SU-DHL-6 (cell line): ENCODE data around the gene DGKB.

Experiments
- H2AFZ ChIP-seq: fragments of 200-600 bp; sonication (generic); 2 replicates; pipeline ENCODE4 v1.6.1; 2014; ENCODE audit warnings: low read depth, mild to moderate bottlenecking, moderate library complexity, mixed read lengths, antibody characterized with exemption, low read length; ENCODE audit not compliant: severe bottlenecking
- H3F3A ChIP-seq: fragments of 200-600 bp; shearing (Covaris generic); 2 replicates; pipeline ENCODE4 v1.6.0; 2016; ENCODE audit warnings: antibody characterized with exemption, mild to moderate bottlenecking; ENCODE audit not compliant: insufficient read depth
- H3K27ac ChIP-seq: fragments of 200-600 bp; sonication (generic); 2 replicates; pipeline ENCODE4 v1.5.1; 2016; ENCODE audit warnings: low read depth, mild to moderate bottlenecking, low read length, moderate library complexity, mixed read lengths
- H3K27me3 ChIP-seq: fragments of 200-600 bp; sonication (generic), shearing (Covaris generic); 2 replicates; pipeline ENCODE4 v1.6.0; 2014; ENCODE audit warnings: mild to moderate bottlenecking, low read length
- H3K36me3 ChIP-seq: fragments of 200-600 bp; sonication (generic); 2 replicates; pipeline ENCODE4 v1.6.1; 2014; ENCODE audit warnings: mild to moderate bottlenecking, low read length, mixed read lengths
- H3K4me2 ChIP-seq: fragments of 300-600, 200-600 bp; shearing (Covaris generic), sonication (generic); 2 replicates; pipeline ENCODE4 v1.6.0; 2014; ENCODE audit warnings: low read length, low read depth, mild to moderate bottlenecking; ENCODE audit not compliant: poor library complexity, severe bottlenecking
- H3K4me3 ChIP-seq: fragments of 200-600 bp; sonication (generic); 2 replicates; pipeline ENCODE4 v1.5.1; 2014; ENCODE audit warnings: antibody characterized with exemption, low read length, mild to moderate bottlenecking, mixed read lengths; ENCODE audit not compliant: insufficient read depth, poor library complexity, severe bottlenecking
- H3K79me2 ChIP-seq: fragments of 200-600 bp; sonication (generic); 2 replicates; pipeline ENCODE4 v1.6.1; 2014; ENCODE audit warnings: mild to moderate bottlenecking, low read length, moderate library complexity; ENCODE audit not compliant: insufficient read depth
- H3K9ac ChIP-seq: fragments of 200-600 bp; sonication (generic); 2 replicates; pipeline ENCODE4 v1.7.0; 2014; ENCODE audit warnings: mild to moderate bottlenecking, low read length
- H3K9me2 ChIP-seq: fragments of 200-600 bp; sonication (generic); replicated peaks from 2 replicates; pipeline ENCODE4 v1.6.1; 2014; ENCODE audit warnings: low read length; ENCODE audit not compliant: insufficient read depth
- H3K9me3 ChIP-seq: fragments of 200-600 bp; sonication (generic); 2 replicates; pipeline ENCODE4 v1.6.1; 2014; ENCODE audit warnings: low read length, mixed read lengths; ENCODE audit not compliant: insufficient read depth
- H4K20me1 ChIP-seq: fragments of 200-600 bp; sonication (generic); 2 replicates; pipeline ENCODE4 v1.6.1; 2014; ENCODE audit warnings: low read depth, mild to moderate bottlenecking, antibody characterized with exemption, low read length, moderate library complexity, mixed read lengths
- EZH2phosphoT487 ChIP-seq: fragments of 200-600 bp; sonication (generic), shearing (Covaris generic); conservative IDR thresholded peaks from 2 replicates; pipeline ENCODE4 v1.6.1; 2018; ENCODE audit warnings: mild to moderate bottlenecking, antibody characterized with exemption, low read length, moderate library complexity, mixed read lengths
- TF ChIP-seq, protein P1 (sequence below): fragments of 200-600 bp; sonication (generic); IDR thresholded peaks from one replicate; pipeline ENCODE4 v1.5.1; 2017; ENCODE audit warnings: antibody characterized with exemption, mild to moderate bottlenecking, low read length, moderate library complexity; ENCODE audit not compliant: insufficient read depth, poor library complexity, severe bottlenecking

The DGKB gene

GRCh38 chr7:14242175-14242574 is 660.4 kb downstream of the DGKB start:
- Histone ChIP-seq H4K20me1 (no peaks in the 10 kb centered on the region), H3K27ac (no peak overlapping the region), H3K9me2 (no peaks in the 10 kb centered on the region), H3K79me2 (no peaks in the 10 kb centered on the region), H3F3A (no peaks in the 10 kb centered on the region), H3K4me2 (no peak overlapping the region), H3K27me3 (no peaks in the 10 kb centered on the region), H3K9me3 (no peaks in the 10 kb centered on the region), H3K4me3 (no peak overlapping the region), H3K36me3 (no peaks in the 10 kb centered on the region), H2AFZ (no peak overlapping the region), H3K9ac (no peak overlapping the region)
- TF ChIP-seq EZH2phosphoT487, result no peak
- TF ChIP-seq, protein P1, sequence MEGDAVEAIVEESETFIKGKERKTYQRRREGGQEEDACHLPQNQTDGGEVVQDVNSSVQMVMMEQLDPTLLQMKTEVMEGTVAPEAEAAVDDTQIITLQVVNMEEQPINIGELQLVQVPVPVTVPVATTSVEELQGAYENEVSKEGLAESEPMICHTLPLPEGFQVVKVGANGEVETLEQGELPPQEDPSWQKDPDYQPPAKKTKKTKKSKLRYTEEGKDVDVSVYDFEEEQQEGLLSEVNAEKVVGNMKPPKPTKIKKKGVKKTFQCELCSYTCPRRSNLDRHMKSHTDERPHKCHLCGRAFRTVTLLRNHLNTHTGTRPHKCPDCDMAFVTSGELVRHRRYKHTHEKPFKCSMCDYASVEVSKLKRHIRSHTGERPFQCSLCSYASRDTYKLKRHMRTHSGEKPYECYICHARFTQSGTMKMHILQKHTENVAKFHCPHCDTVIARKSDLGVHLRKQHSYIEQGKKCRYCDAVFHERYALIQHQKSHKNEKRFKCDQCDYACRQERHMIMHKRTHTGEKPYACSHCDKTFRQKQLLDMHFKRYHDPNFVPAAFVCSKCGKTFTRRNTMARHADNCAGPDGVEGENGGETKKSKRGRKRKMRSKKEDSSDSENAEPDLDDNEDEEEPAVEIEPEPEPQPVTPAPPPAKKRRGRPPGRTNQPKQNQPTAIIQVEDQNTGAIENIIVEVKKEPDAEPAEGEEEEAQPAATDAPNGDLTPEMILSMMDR, result no peak

- H2AFZ ChIP-seq, result no peak overlapping the region
These were observed 665.7 kb downstream of the DGKB start for GRCh38 chr7:14236834-14237233.

DNA sequence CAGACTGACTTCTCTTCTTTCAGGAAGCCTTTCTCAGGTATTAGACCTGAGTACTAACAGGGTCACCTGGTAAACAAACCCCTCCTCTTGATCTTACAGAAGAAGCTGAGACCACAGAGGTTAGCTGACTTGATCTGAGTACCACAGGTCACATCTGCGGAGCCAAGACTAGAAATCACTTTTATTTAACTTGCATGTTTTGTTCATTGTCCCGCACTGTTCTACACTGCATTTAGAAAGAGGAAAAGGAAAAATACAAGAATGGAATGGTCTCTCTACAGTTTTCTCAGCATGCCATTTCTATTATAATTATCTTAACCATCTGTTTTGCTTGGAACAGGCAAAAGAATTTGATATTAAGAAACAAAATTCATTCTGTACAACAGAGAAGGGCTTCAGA is 667.5 kb downstream of the DGKB start:
- Histone ChIP-seq H3K9me3 (no peaks in the 10 kb centered on the region), H3K27ac (no peak overlapping the region), H3K9ac (no peak overlapping the region), H2AFZ (no peak overlapping the region), H3K79me2 (no peaks in the 10 kb centered on the region), H3K9me2 (no peaks in the 10 kb centered on the region), H3K27me3 (no peaks in the 10 kb centered on the region), H3K36me3 (no peaks in the 10 kb centered on the region), H3K4me3 (no peak overlapping the region), H3F3A (no peaks in the 10 kb centered on the region), H3K4me2 (no peak overlapping the region), H4K20me1 (no peaks in the 10 kb centered on the region)
- no peak for TF ChIP-seq EZH2phosphoT487
- TF ChIP-seq, protein P1, result no peak

More at GRCh38 chr7:14236834-14237233, 665.7 kb downstream of the DGKB start:
- H3F3A ChIP-seq, result no peaks in the 10 kb centered on the region
- no peak overlapping the region for H3K9ac ChIP-seq
- H3K79me2 ChIP-seq, result no peaks in the 10 kb centered on the region
- no peaks in the 10 kb centered on the region for H3K9me2 ChIP-seq
- H3K36me3 ChIP-seq, result no peaks in the 10 kb centered on the region
- H3K27me3 ChIP-seq, result no peaks in the 10 kb centered on the region
- no peaks in the 10 kb centered on the region for H4K20me1 ChIP-seq
- no peak overlapping the region for H3K27ac ChIP-seq
- no peaks in the 10 kb centered on the region for H3K9me3 ChIP-seq
- TF ChIP-seq, protein P1, result no peak
- TF ChIP-seq EZH2phosphoT487, result no peak
- no peak overlapping the region for H3K4me2 ChIP-seq
- no peak overlapping the region for H3K4me3 ChIP-seq
